DMS153 (cell line): ENCODE results near the gene KDM5B.
A peak's percentile ranks its signal among the peaks of the same experiment; 100 is the strongest.

Source experiments
- DNase-seq: peaks from one replicate; lab custom pipeline; 2025; lab: John Stamatoyannopoulos, UW

Gene KDM5B

GRCh38 chr1:202711949-202712635 is 96.1 kb downstream of the KDM5B start:
- DNase-seq, result no peak

- DNase-seq, result peak; percentile 37
Observed at GRCh38 chr1:202710070-202711045, 97.9 kb downstream of the KDM5B start, which contains the start of gene SYT2. TSS of gene SYT2 (minus strand) at chr1:202710454. CDS start at chr1:202605772, 104,682 bp downstream.

GRCh38 chr1:202709276-202710041 is 98.8 kb downstream of the KDM5B start:
- no peak for DNase-seq

GRCh38 chr1:202708456-202709275 is 99.6 kb downstream of the KDM5B start:
- no peak for DNase-seq

GRCh38 chr1:202706851-202707250 is 101.4 kb downstream of the KDM5B start:
- no peak for DNase-seq

GRCh38 chr1:202704601-202705000 is 103.6 kb downstream of the KDM5B start:
- no peak for DNase-seq

DNA sequence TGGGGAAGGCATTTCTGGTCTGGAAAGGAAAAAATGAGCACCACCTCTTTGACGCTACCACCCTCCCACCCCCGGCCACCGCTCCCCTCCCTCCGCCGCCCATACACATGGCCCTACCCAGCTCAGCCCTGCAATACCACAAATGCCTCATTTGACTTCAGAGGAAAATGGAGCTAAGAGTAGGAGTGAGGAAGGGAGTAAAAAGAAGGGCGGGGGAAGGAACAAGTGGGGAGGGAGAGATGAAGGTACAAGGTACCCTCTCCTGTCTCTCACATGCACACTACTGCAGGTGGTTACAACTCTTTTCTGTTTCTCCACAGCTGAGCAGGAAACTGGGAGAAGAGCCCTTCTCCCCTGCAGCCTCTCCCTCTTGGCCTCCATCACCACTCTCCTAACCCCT is 105.0 kb downstream of the KDM5B start:
- no peak for DNase-seq

GRCh38 chr1:202702088-202702487 is 106.1 kb downstream of the KDM5B start:
- no peak for DNase-seq

GRCh38 chr1:202701200-202701599 is 107.0 kb downstream of the KDM5B start:
- no peak for DNase-seq

GRCh38 chr1:202700061-202700460 is 108.2 kb downstream of the KDM5B start:
- DNase-seq, result no peak

DNA sequence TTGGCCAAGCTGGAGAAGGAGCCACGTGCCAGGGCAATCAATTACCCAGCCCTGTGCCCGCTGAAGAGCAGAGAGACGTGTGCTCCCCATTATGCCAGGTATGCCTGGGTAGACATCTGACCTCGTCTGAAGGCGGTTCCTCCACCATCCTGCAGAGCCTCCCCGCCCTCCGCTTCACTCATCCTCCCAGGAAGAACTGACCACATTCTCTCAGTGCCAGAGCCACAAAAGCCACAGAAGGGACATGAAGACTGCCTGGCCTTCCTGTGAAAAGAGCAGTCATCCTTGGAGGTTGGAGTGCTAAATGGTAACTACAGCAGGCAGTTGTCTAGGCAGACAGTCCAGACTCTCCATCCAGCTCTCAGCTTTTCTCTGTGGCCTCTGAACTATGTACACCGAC is 109.9 kb downstream of the KDM5B start:
- no peak for DNase-seq

- DNase-seq, result no peak
Observed at GRCh38 chr1:202697038-202697437, 111.2 kb downstream of the KDM5B start.

DNA sequence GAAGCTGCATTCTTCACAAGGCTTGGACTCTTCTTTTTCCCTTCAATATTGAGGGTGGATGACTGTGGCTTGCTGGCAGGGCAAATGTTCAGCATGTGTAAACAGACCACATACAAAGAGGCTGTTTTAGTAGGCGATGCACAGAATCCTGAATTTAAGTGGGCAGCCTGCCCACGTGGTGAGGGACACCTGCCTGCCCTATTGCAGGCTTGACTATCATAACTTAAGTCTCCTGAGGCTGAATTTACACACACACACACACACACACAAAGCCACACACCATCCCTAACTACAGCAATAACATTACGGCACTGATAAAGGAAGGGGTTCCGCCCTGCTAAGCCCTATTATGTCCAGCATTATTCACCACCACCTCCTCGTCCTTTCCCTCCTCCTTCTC is 113.9 kb downstream of the KDM5B start:
- DNase-seq, result peak; percentile 89

DNA sequence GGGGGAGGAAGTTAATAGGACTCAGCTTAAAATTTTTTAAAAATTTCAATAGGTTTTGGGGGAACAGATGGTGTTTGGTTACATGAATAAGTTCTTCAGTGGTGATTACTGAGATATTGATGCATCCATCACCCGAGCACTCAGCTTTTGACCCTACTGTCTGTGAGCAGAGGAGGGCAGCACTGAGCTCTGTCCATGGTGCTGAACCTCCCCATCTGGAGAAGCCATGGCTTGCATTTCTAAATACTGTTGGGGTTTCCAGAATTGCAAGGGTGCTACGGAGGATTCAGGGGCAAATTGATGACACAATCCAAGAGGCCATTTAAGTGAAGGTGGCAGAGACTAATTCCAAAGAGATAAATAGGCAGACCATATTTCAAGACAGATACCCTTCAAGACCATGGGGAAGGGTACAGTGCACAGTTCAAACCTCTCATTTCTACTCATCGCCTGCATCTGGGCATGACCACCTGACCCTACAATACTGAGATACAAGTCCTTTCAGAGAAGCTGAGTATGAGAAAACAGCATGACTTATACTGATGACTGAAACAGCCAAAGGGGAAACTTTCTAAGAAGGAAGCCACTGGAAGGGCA is 115.2 kb downstream of the KDM5B start:
- DNase-seq, result peak; percentile 44

- peak; percentile 56 for DNase-seq
Observed at GRCh38 chr1:202691816-202692215, 116.4 kb downstream of the KDM5B start.

DNA sequence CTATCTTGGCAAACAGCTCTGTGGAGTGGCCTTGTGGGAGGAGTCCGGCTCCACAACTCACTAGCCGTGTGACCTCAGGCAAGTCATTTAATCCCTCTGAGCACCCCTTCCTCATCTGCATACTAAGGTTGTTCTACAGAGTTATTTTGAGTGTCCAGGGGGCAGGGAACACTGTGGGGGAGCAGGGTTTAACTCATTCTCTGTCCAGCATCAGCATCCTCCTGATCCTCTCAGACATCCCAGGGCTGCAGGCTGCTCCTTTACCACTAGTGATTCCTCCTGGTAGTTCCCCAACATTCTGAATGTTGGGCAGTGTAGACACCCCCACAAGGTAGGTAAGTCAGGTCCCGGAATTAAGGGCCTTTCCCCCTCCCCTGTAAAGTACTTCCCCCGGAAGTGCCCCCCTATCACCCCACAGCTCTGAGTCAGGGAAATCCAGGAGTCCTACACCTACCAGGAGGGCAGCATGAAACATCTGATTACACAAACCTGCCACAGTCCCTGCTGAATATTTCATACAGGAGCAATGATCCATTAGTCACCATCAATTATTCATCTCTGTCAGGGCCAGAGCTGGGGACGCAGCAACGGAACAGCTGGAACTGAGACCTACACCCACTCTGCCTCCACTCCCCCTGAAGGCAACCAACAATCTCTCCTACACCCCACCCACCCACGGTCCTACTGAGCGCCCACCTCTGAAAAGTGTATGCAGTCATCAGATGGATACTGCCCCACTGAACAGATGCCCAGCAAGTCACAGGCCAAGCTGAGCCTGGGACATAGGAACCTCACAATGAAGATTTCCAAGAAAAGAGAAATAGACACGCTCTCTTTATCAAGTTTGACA is 118.5 kb downstream of the KDM5B start:
- DNase-seq, result no peak

- DNase-seq, result no peak
Observed at GRCh38 chr1:202689082-202689481, 119.1 kb downstream of the KDM5B start.

DNA sequence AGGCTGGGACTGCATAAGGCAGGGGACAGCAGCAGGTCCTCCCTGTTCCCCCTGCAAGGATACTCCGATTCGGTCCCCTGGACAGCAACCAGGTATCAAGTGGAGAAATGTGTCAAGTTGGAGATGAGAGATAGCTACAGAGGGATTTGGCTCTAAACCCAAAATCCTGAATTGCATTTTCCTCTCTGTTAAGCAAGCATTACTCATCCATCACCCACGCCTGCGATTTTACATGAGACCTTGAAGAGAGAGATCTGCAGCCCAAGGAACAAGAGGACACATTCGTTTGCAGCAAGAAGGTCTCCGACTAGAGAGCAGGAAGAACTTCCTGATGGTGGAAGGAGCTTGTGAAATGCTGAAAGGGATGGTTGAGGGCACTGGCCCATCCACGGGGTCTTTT is 119.8 kb downstream of the KDM5B start:
- no peak for DNase-seq

DNA sequence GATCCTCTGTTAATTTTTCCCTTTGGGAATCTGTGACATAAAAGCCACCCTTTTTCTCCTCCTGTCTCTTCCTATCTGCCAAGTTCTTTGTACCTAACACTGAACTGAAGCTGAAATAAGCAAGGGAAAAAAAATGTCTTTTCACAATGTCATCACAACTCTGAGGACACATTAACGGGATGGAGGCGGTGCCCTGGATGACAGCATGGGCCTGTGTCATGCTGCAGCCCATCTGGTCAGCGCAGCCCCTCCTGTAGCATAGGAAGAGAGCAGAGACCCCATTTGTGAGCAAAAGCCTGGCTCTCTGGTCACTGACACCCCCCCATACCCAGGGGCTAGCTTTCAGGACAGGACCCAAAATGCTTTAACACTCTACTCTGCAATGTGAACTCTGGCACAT is 120.4 kb downstream of the KDM5B start:
- no peak for DNase-seq

DNA sequence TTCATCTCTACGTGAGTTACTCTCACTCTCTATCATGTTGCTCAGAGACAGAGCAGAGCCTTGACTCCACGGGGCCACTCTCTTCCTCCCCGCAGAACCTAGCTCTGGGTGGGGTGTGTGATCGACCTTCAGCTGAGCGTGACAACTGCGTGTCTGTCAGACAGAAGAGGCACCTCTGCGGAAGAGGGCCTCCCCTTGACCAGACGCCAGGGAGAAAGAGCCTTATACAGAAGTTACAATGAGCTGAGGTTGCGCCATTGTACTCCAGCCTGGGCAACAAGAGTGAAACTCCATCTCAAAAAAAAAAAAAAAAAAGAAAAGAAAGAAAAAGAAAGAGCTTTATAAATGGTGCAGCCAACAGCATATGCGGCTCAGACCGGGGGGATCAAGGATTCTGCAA is 120.9 kb downstream of the KDM5B start:
- DNase-seq, result no peak
